Endothelial cell of umbilical vein (primary cell): ENCODE measurements around the gene SPTBN5. TPM values are rescaled to one million over a fixed set of nuclear protein-coding genes. Genes with fewer than 3 reads are reported as not detected.

Experiments
- BruUV-seq: library from RNA; stranded (reverse); fragments of 400-500 nt; replicated peaks from 2 replicates; lab custom pipeline; 2021; lab: Mats Ljungman, UMichigan
- CTCF ChIA-PET: fragments of 300-600, 350-600 bp; sonication (Branson Sonifier 250); formaldehyde crosslinking; loops from one replicate; lab custom pipeline; 2021; ENCODE audit warnings: antibody characterized with exemption, inconsistent platforms; lab: Charles Lee
- POLR2A ChIA-PET: fragments of 300-600, 350-600 bp; sonication (Branson Sonifier 250); formaldehyde crosslinking; loops from one replicate; lab custom pipeline; 2021; ENCODE audit warnings: antibody characterized with exemption, inconsistent platforms; lab: Charles Lee
- DNase-seq: peaks from one replicate; pipeline ENCODE4 v3.0.0-alpha.2; 2011; ENCODE audit warnings: low read depth, low spot score
- FAIRE-seq: peaks from 2 replicates; lab custom pipeline; 2011; peaks lifted over from hg19 to GRCh38; lab: Jason Lieb, UNC
- H2AFZ ChIP-seq: 2 replicates; pipeline ENCODE4 v1.6.0; 2012; ENCODE audit warnings: low read depth, low read length, control low read depth, inconsistent platforms
- H3K27ac ChIP-seq: 2 replicates; pipeline ENCODE4 v1.5.1; 2011; ENCODE audit warnings: low read depth, mild to moderate bottlenecking, control low read depth, low read length, moderate library complexity; ENCODE audit not compliant: insufficient read depth
- H3K27me3 ChIP-seq, 2 experiments: 2 replicates each; pipeline versions ENCODE4 v1.6.0 to v1.6.1; 2011; ENCODE audit warnings: low read length in 2 of 2, mixed read lengths in 1 of 2; ENCODE audit not compliant: control insufficient read depth in 2 of 2, insufficient read depth in 2 of 2
- H3K36me3 ChIP-seq, 2 experiments: 2 replicates in 1 of 2; 3 replicates in 1 of 2; pipeline ENCODE4 v1.5.1; 2011; ENCODE audit warnings: low read length in 2 of 2, mild to moderate bottlenecking in 1 of 2, moderate library complexity in 1 of 2; ENCODE audit not compliant: control insufficient read depth in 2 of 2, insufficient read depth in 2 of 2; ENCODE audit errors: extremely low read depth in 1 of 2
- H3K4me1 ChIP-seq: 3 replicates; pipeline ENCODE4 v1.5.1; 2011; ENCODE audit warnings: mild to moderate bottlenecking, low read length; ENCODE audit not compliant: control insufficient read depth, insufficient read depth; ENCODE audit errors: extremely low read depth
- H3K4me2 ChIP-seq: 2 replicates; pipeline ENCODE4 v1.6.1; 2011; ENCODE audit warnings: low read length, control low read depth, mixed read lengths; ENCODE audit not compliant: insufficient read depth
- H3K4me3 ChIP-seq, 3 experiments: fragments of 200-600 bp in 1 of 3; sonication (generic), shearing (Covaris generic) in 1 of 3; replicated peaks in 1 of 3; 2 replicates each; pipeline ENCODE4 v1.5.1; 2011 to 2016; ENCODE audit warnings: control low read depth in 3 of 3, low read length in 3 of 3, mild to moderate bottlenecking in 2 of 3, inconsistent platforms in 1 of 3, low read depth in 1 of 3, moderate library complexity in 1 of 3; ENCODE audit not compliant: insufficient read depth in 1 of 3
- H3K79me2 ChIP-seq: 2 replicates; pipeline ENCODE4 v1.6.0; 2012; ENCODE audit warnings: low read length, inconsistent platforms; ENCODE audit not compliant: control insufficient read depth, insufficient read depth
- H3K9ac ChIP-seq: replicated peaks from 2 replicates; pipeline ENCODE3; 2011; ENCODE audit warnings: low read length, control low read depth; ENCODE audit not compliant: insufficient read depth; ENCODE audit errors: extremely low read depth
- H3K9me1 ChIP-seq: replicated peaks from 3 replicates; pipeline ENCODE4 v1.6.0; 2011; ENCODE audit warnings: mild to moderate bottlenecking, low read length; ENCODE audit not compliant: control insufficient read depth, insufficient read depth; ENCODE audit errors: extremely low read depth
- H3K9me3 ChIP-seq: replicated peaks from 2 replicates; pipeline ENCODE4 v1.5.1; 2012; ENCODE audit warnings: low read length, inconsistent platforms; ENCODE audit not compliant: control insufficient read depth, insufficient read depth
- H4K20me1 ChIP-seq: replicated peaks from 2 replicates; pipeline ENCODE3; 2011; ENCODE audit warnings: mild to moderate bottlenecking, low read length; ENCODE audit not compliant: control insufficient read depth, insufficient read depth; ENCODE audit errors: extremely low read depth
- EZH2 ChIP-seq: IDR thresholded peaks from 2 replicates; pipeline ENCODE4 v1.6.1; 2012; ENCODE audit warnings: borderline replicate concordance, low read depth, mild to moderate bottlenecking, moderate library complexity, low read length, inconsistent platforms; ENCODE audit not compliant: severe bottlenecking
- FOS ChIP-seq: IDR thresholded peaks from 2 replicates; pipeline ENCODE4 v1.6.1; 2011; ENCODE audit warnings: mild to moderate bottlenecking, low read length, moderate library complexity, borderline replicate concordance; ENCODE audit not compliant: insufficient read depth
- GATA2 ChIP-seq: IDR thresholded peaks from 2 replicates; pipeline ENCODE4 v1.7.0; 2011; ENCODE audit warnings: low read depth, mild to moderate bottlenecking, moderate library complexity, mixed read lengths, low read length; ENCODE audit not compliant: insufficient read length, insufficient read depth
- JUN ChIP-seq: IDR thresholded peaks from 2 replicates; pipeline ENCODE4 v1.6.1; 2011; ENCODE audit warnings: borderline replicate concordance, low read depth; ENCODE audit not compliant: insufficient read length, insufficient read depth
- MYC ChIP-seq: IDR thresholded peaks from one replicate; pipeline ENCODE4 v1.6.1; 2011; ENCODE audit warnings: mild to moderate bottlenecking, low read depth, low read length
- POLR2A ChIP-seq: IDR thresholded peaks from 2 replicates; pipeline ENCODE4 v1.6.1; 2012; ENCODE audit warnings: low read depth, mild to moderate bottlenecking, control low read depth, low read length
- dilution Hi-C: fragments of 300-500 bp; cut with MboI; formaldehyde crosslinking; loops from one replicate; pipeline ENCODE4 v1.15.0; 2019; ENCODE audit warnings: low sequenced_read_pairs; ENCODE audit not compliant: extremely low pct_ligation_motif_present
- intact Hi-C: fragments of 100-400 bp; cut with micrococcal nuclease; formaldehyde crosslinking; loops from one replicate; pipeline ENCODE4 v1.10.0; 2022
- polyA plus RNA-seq, 4 experiments: library from polyadenylated mRNA; depleted of rRNA in 3 of 4; stranded (reverse) in 3 of 4; unstranded in 1 of 4; fragments of >200 nt; gene quantifications; 2 replicates each; pipeline versions ENCODE4 v1.2.1 to v1.2.3, GENCODE V29; 2011 to 2012; ENCODE audit warnings: missing spikeins in 1 of 4
- total RNA-seq: library from RNA; stranded (reverse); gene quantifications from 2 replicates; pipeline ENCODE4 v1.2.3, GENCODE V29; 2021
- TF ChIP-seq, protein P1 (sequence below), 2 donors: IDR thresholded peaks; 1 replicate in 1 of 2; 2 replicates in 1 of 2; pipeline ENCODE4 v1.5.1; 2011; ENCODE audit warnings: low read length in 2 of 2, mild to moderate bottlenecking in 2 of 2, moderate library complexity in 2 of 2, control low read depth in 1 of 2, inconsistent platforms in 1 of 2, low read depth in 1 of 2; ENCODE audit not compliant: insufficient read depth in 1 of 2; ENCODE audit errors: extremely low read depth in 1 of 2
- TF ChIP-seq, protein P2 (sequence below): IDR thresholded peaks from 2 replicates; pipeline ENCODE4 v1.6.1; 2011; ENCODE audit not compliant: insufficient read depth, insufficient read length

Gene SPTBN5
- total and polyA plus RNA-seq, 2 donors (not counting 3 experiments of a cell fraction or from before 2014, with no cell fraction given) = 12.0 to 19.0 TPM

DNA sequence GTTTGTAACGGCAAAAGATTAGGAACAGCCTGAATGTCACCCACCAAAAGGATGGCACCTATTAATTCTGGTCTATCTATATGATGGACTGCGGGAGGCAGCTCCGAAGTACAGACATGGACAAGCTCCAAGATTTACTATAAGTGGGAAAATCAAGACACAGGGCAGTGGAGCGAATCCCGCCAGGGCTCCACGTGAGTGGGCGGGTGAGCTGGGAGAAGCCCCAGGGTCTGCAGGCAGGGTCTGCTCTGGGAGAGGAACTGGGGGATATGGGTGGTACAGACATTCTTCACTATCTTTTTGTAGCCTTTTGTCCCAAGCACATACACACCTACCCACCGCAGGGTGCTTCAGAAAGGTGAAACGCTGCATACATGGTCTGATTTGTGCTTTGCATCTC is 38.2 kb upstream of the SPTBN5 start:
- H3K27me3 ChIP-seq = no peaks in the 10 kb centered on the region
- H3K4me2 ChIP-seq = no peak overlapping the region
- FAIRE-seq (no peak), DNase-seq (no peak)
- POLR2A ChIA-PET = no interaction called here
- peaks cover 83% of the 10 kb centered on the region for H3K79me2 ChIP-seq
- no peak overlapping the region for H2AFZ ChIP-seq
- BruUV-seq = no TSS peak
- dilution Hi-C loops (no loop called here), intact Hi-C loops (no loop called here)
- H3K4me3 ChIP-seq = no peak overlapping the region
- H3K4me1 ChIP-seq = peaks cover 93% of the 10 kb centered on the region
- TF ChIP-seq, protein P1, sequence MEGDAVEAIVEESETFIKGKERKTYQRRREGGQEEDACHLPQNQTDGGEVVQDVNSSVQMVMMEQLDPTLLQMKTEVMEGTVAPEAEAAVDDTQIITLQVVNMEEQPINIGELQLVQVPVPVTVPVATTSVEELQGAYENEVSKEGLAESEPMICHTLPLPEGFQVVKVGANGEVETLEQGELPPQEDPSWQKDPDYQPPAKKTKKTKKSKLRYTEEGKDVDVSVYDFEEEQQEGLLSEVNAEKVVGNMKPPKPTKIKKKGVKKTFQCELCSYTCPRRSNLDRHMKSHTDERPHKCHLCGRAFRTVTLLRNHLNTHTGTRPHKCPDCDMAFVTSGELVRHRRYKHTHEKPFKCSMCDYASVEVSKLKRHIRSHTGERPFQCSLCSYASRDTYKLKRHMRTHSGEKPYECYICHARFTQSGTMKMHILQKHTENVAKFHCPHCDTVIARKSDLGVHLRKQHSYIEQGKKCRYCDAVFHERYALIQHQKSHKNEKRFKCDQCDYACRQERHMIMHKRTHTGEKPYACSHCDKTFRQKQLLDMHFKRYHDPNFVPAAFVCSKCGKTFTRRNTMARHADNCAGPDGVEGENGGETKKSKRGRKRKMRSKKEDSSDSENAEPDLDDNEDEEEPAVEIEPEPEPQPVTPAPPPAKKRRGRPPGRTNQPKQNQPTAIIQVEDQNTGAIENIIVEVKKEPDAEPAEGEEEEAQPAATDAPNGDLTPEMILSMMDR (IDR thresholded peaks at IDR 0.05; ENCODE audit: extremely low read depth in 1 of 2, insufficient read depth in 1 of 2, low read depth in 1 of 2, low read length in 2 of 2) = no peak
- TF ChIP-seq GATA2 = no peak
- TF ChIP-seq EZH2 = no peak
- TF ChIP-seq POLR2A = no peak
- no peaks in the 10 kb centered on the region for H4K20me1 ChIP-seq
- H3K27ac ChIP-seq = peak overlapping the region; percentile 22
- H3K9me1 ChIP-seq = no peaks in the 10 kb centered on the region
- CTCF ChIA-PET = interaction anchor here (1.3 to 3.3 kb wide), 3 partner anchors 27 to 40 kb away, joined by 3 to 21 read pairs (median 12); partner anchors contain the start of gene EHD4
- no peak overlapping the region for H3K9ac ChIP-seq
- no peaks in the 10 kb centered on the region for H3K9me3 ChIP-seq
- H3K36me3 ChIP-seq = peaks cover 5 to 8% of the 10 kb centered on the region in 2 experiments

GRCh38 chr15:41930867-41931222 is 37.0 kb upstream of the SPTBN5 start:
- no peak for FAIRE-seq
- H3K9ac ChIP-seq = peak overlapping the region; percentile 46
- ChIA-PET POLR2A (interaction anchor here (1.0 kb wide), 1 partner anchor 27 kb away, joined by 3 read pairs; no protein-coding TSS in a partner anchor), CTCF (interaction anchor here (0.6 to 3.3 kb wide), 16 partner anchors 10 to 126 kb away, joined by 3 to 21 read pairs (median 4); partner anchors contain the start of gene EHD4)
- intact Hi-C loops = loop anchor here (1.0 kb wide), 1 partner anchor 41 kb away; the partner anchor contains the start of gene EHD4
- H3K4me1 ChIP-seq = peaks cover 93% of the 10 kb centered on the region
- peaks cover 91% of the 10 kb centered on the region for H3K79me2 ChIP-seq
- H4K20me1 ChIP-seq = no peaks in the 10 kb centered on the region
- no peak for DNase-seq
- peaks cover 5 to 8% of the 10 kb centered on the region in 2 experiments for H3K36me3 ChIP-seq
- peak overlapping the region; percentile 22 for H3K4me2 ChIP-seq
- no TSS peak for BruUV-seq
- no peaks in the 10 kb centered on the region for H3K9me3 ChIP-seq
- no peaks in the 10 kb centered on the region for H3K27me3 ChIP-seq
- H3K4me3 ChIP-seq = no peak overlapping the region
- H3K27ac ChIP-seq = peak overlapping the region; percentile 82
- H3K9me1 ChIP-seq = no peaks in the 10 kb centered on the region
- TF ChIP-seq FOS = no peak
- TF ChIP-seq, protein P2, sequence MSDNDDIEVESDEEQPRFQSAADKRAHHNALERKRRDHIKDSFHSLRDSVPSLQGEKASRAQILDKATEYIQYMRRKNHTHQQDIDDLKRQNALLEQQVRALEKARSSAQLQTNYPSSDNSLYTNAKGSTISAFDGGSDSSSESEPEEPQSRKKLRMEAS = no peak
- TF ChIP-seq MYC = no peak
- no peak for TF ChIP-seq JUN
- dilution Hi-C loops = no loop called here
- no peak overlapping the region for H2AFZ ChIP-seq
